Stimulated activated CD4-positive, alpha-beta T cell treated with anti-CD3 and anti-CD28 coated beads, Interleukin-2, amount 100 ng/mL, for 48 hours (primary cell): ENCODE measurements around the gene THG1L.

Source experiments
- DNase-seq, 2 donors: peaks; one replicate each; pipeline ENCODE4 v3.0.0-alpha.2; 2020

Gene THG1L

GRCh38 chr5:157729858-157730257 is 1.4 kb upstream of the THG1L start:
- no peak for DNase-seq

- DNase-seq, result no peak
Measured at GRCh38 chr5:157730900-157731271, 334 bp upstream of the THG1L start.

- no peak for DNase-seq
Measured at GRCh38 chr5:157732130-157732514, 902 bp downstream of the THG1L start.

GRCh38 chr5:157732596-157733262 is 1.5 kb downstream of the THG1L start:
- DNase-seq, result no peak

- DNase-seq, result no peak
Measured at GRCh38 chr5:157734436-157734835, 3.2 kb downstream of the THG1L start.

GRCh38 chr5:157735991-157736390 is 4.8 kb downstream of the THG1L start:
- DNase-seq, result no peak

- no peak for DNase-seq
Measured at GRCh38 chr5:157739388-157740228, 8.4 kb downstream of the THG1L start.

GRCh38 chr5:157740229-157740610 is 9.0 kb downstream of the THG1L start:
- no peak for DNase-seq

- no peak for DNase-seq
Measured at GRCh38 chr5:157741131-157741530, 9.9 kb downstream of the THG1L start.

GRCh38 chr5:157743163-157744050 is 12.2 kb downstream of the THG1L start, which contains the start of gene LSM11:
TSS of gene LSM11 (plus strand) at chr5:157743712. CDS start at chr5:157743751, 39 bp downstream.
- DNase-seq, result peak; percentile 92 to 97

GRCh38 chr5:157744051-157745011 is 13.1 kb downstream of the THG1L start:
- DNase-seq, result no peak

- DNase-seq, result no peak
Measured at GRCh38 chr5:157745041-157745456, 13.8 kb downstream of the THG1L start.

GRCh38 chr5:157747173-157747740 is 16.0 kb downstream of the THG1L start:
- DNase-seq, result no peak

GRCh38 chr5:157747766-157748700 is 16.8 kb downstream of the THG1L start:
- no peak for DNase-seq

GRCh38 chr5:157748760-157749461 is 17.7 kb downstream of the THG1L start:
- DNase-seq, result no peak

GRCh38 chr5:157749462-157749799 is 18.2 kb downstream of the THG1L start:
- no peak for DNase-seq

- DNase-seq, result no peak
Measured at GRCh38 chr5:157750320-157750719, 19.1 kb downstream of the THG1L start.

GRCh38 chr5:157756122-157756521 is 24.9 kb downstream of the THG1L start:
- no peak for DNase-seq

- no peak for DNase-seq
Measured at GRCh38 chr5:157758706-157759105, 27.5 kb downstream of the THG1L start.
